T-helper 1 cell treated with Interleukin-12 subunit alpha and Interleukin-12 subunit beta and Interleukin-4 antibody, amounts not matched to agents 30 ng/mL and 1 ng/mL, for 36 hours (primary cell): ENCODE measurements around the gene STPG3. TPM values are rescaled to one million over a fixed set of nuclear protein-coding genes. Genes with fewer than 3 reads are reported as not detected.

Experiments
- intact Hi-C: fragments of 100-400 bp; cut with micrococcal nuclease; formaldehyde crosslinking; loops from one replicate; pipeline ENCODE4 v1.15.1; 2024
- total RNA-seq: library from RNA; stranded (reverse); gene quantifications from 2 replicates; pipeline ENCODE4 v1.2.3, GENCODE V29; 2022

The STPG3 gene
- total RNA-seq, 1 donor from 2014 or later, result 0.27 TPM

- intact Hi-C loops, result loop anchor here (10.0 kb wide), 1 partner anchor 236 kb away; no protein-coding TSS in a partner anchor
These were observed 47.5 kb downstream of the STPG3 start for GRCh38 chr9:137298401-137299202.

GRCh38 chr9:137299203-137299565 lies 48.1 kb downstream of the STPG3 start:
- intact Hi-C loops, result loop anchor here (10.0 kb wide), 1 partner anchor 236 kb away; no protein-coding TSS in a partner anchor

- intact Hi-C loops, result loop anchor here (5.0 to 10.0 kb wide), 2 partner anchors 235 to 307 kb away; partner anchors contain the start of gene ARRDC1
These were observed 48.9 kb downstream of the STPG3 start for GRCh38 chr9:137299938-137300337.

GRCh38 chr9:137300567-137301080 lies 49.5 kb downstream of the STPG3 start:
- intact Hi-C loops, result loop anchor here (5.0 kb wide), 1 partner anchor 307 kb away; the partner anchor contains the start of gene ARRDC1

GRCh38 chr9:137301081-137301947 lies 50.2 kb downstream of the STPG3 start:
- intact Hi-C loops, result loop anchor here (5.0 kb wide), 1 partner anchor 306 kb away; the partner anchor contains the start of gene ARRDC1

- intact Hi-C loops, result loop anchor here (1.0 to 5.0 kb wide), 4 partner anchors 8 to 305 kb away; partner anchors contain the start of genes ARRDC1, EXD3 and NOXA1
These were observed 51.0 kb downstream of the STPG3 start, which contains the start of gene NRARP for GRCh38 chr9:137302118-137302448. Gene NRARP (minus strand): TSS chr9:137302271. CDS start chr9:137301928, 343 bp downstream.

- intact Hi-C loops, result loop anchor here (1.0 to 5.0 kb wide), 4 partner anchors 8 to 305 kb away; partner anchors contain the start of genes ARRDC1, EXD3 and NOXA1
These were observed 51.5 kb downstream of the STPG3 start for GRCh38 chr9:137302449-137303150.

Other genes starting within 250 kb of the STPG3 start
- gene ABCA2, start 223.0 kb upstream of the STPG3 start, total RNA-seq, result 30.0 and 33.9 TPM in 2 replicates
- 1.7 and 1.9 TPM in 2 replicates for gene FUT7, start 219.2 kb upstream of the STPG3 start, total RNA-seq
- gene NPDC1, start 205.1 kb upstream of the STPG3 start, total RNA-seq, result 56.7 and 57.3 TPM in 2 replicates
- not detected in 2 replicates for gene ENTPD2, start 197.2 kb upstream of the STPG3 start, total RNA-seq
- 19.7 and 21.1 TPM in 2 replicates for gene SAPCD2, start 180.7 kb upstream of the STPG3 start, total RNA-seq
- 15.1 and 15.7 TPM in 2 replicates for gene UAP1L1, start 173.8 kb upstream of the STPG3 start, total RNA-seq
- 50.4 and 54.3 TPM in 2 replicates for gene MAN1B1, start 164.3 kb upstream of the STPG3 start, total RNA-seq
- gene DPP7, start 136.6 kb upstream of the STPG3 start, total RNA-seq, result 251 and 260 TPM in 2 replicates
- gene GRIN1, start 112.1 kb upstream of the STPG3 start, total RNA-seq, result 0.15 and 0.37 TPM in 2 replicates
- gene LRRC26, start 81.2 kb upstream of the STPG3 start, total RNA-seq, result not detected in 2 replicates
- gene TMEM210, start 79.2 kb upstream of the STPG3 start, total RNA-seq, result not detected in 2 replicates
- gene ANAPC2, start 62.7 kb upstream of the STPG3 start, total RNA-seq, result 77.0 and 77.9 TPM in 2 replicates
- 88.4 and 88.8 TPM in 2 replicates for gene SSNA1, start 62.6 kb upstream of the STPG3 start, total RNA-seq
- gene TPRN, start 50.5 kb upstream of the STPG3 start, total RNA-seq, result 9.5 and 9.9 TPM in 2 replicates
- 29.4 and 30.7 TPM in 2 replicates for gene TMEM203, start 45.6 kb upstream of the STPG3 start, total RNA-seq
- 40.9 and 45.3 TPM in 2 replicates for gene NDOR1, start 45.6 kb upstream of the STPG3 start, total RNA-seq
- gene RNF208, start 29.0 kb upstream of the STPG3 start, total RNA-seq, result 4.3 and 5.0 TPM in 2 replicates
- 0.27 TPM in 2 replicates for gene CYSRT1, start 26.1 kb upstream of the STPG3 start, total RNA-seq
- not detected in 2 replicates for gene RNF224, start 23.8 kb upstream of the STPG3 start, total RNA-seq
- not detected in 2 replicates for gene SLC34A3, start 20.4 kb upstream of the STPG3 start, total RNA-seq
- gene TUBB4B, start 10.0 kb upstream of the STPG3 start, total RNA-seq, result 275 and 280 TPM in 2 replicates
- gene NELFB, start 4.0 kb downstream of the STPG3 start, total RNA-seq, result 64.6 and 66.9 TPM in 2 replicates
- gene TOR4A, start 26.4 kb downstream of the STPG3 start, total RNA-seq, result 16.8 and 16.9 TPM in 2 replicates
- gene NRARP, start 51.0 kb downstream of the STPG3 start, total RNA-seq, result 1.5 and 1.8 TPM in 2 replicates
- gene EXD3, start 171.9 kb downstream of the STPG3 start, total RNA-seq, result 8.7 and 8.9 TPM in 2 replicates
- gene NOXA1, start 172.1 kb downstream of the STPG3 start, total RNA-seq, result 0.44 and 0.80 TPM in 2 replicates
- 0.07 TPM in 1 of 2 replicates, not detected in the other for gene ENTPD8, start 190.1 kb downstream of the STPG3 start, total RNA-seq
- 30.5 and 33.1 TPM in 2 replicates for gene NSMF, start 208.0 kb downstream of the STPG3 start, total RNA-seq